HS-5 (cell line): ENCODE data around the gene LHPP.

Experiments
- DNase-seq: peaks from one replicate; pipeline ENCODE4 v3.0.0-alpha.2; 2012; ENCODE audit warnings: low read depth

The LHPP gene

GRCh38 chr10:124625831-124626238 is 164.2 kb downstream of the LHPP start:
- no peak for DNase-seq

- DNase-seq, result no peak
These were observed 165.2 kb downstream of the LHPP start for GRCh38 chr10:124626759-124627380.

- no peak for DNase-seq
These were observed 166.4 kb downstream of the LHPP start for GRCh38 chr10:124627866-124628675.

- DNase-seq, result no peak
These were observed 167.0 kb downstream of the LHPP start for GRCh38 chr10:124628676-124629021.

- no peak for DNase-seq
These were observed 167.8 kb downstream of the LHPP start for GRCh38 chr10:124629415-124629814.

- no peak for DNase-seq
These were observed 168.2 kb downstream of the LHPP start for GRCh38 chr10:124629842-124630241.

- DNase-seq, result no peak
These were observed 168.9 kb downstream of the LHPP start for GRCh38 chr10:124630551-124630950.

- DNase-seq, result no peak
These were observed 170.5 kb downstream of the LHPP start for GRCh38 chr10:124632064-124632531.

GRCh38 chr10:124632566-124632965 is 170.9 kb downstream of the LHPP start:
- DNase-seq, result no peak

- no peak for DNase-seq
These were observed 174.8 kb downstream of the LHPP start for GRCh38 chr10:124636271-124636995.

- no peak for DNase-seq
These were observed 175.6 kb downstream of the LHPP start for GRCh38 chr10:124637091-124637700.

- no peak for DNase-seq
These were observed 176.1 kb downstream of the LHPP start for GRCh38 chr10:124637746-124638145.

- no peak for DNase-seq
These were observed 177.6 kb downstream of the LHPP start for GRCh38 chr10:124639206-124639605.

- DNase-seq, result no peak
These were observed 178.0 kb downstream of the LHPP start for GRCh38 chr10:124639646-124640045.

GRCh38 chr10:124640056-124640455 is 178.4 kb downstream of the LHPP start:
- DNase-seq, result no peak

GRCh38 chr10:124640538-124641231 is 179.1 kb downstream of the LHPP start:
- DNase-seq, result no peak

- no peak for DNase-seq
These were observed 179.9 kb downstream of the LHPP start for GRCh38 chr10:124641282-124642087.

GRCh38 chr10:124642088-124642710 is 180.6 kb downstream of the LHPP start:
- DNase-seq, result no peak

GRCh38 chr10:124643330-124644009 is 181.8 kb downstream of the LHPP start:
- DNase-seq, result no peak

- no peak for DNase-seq
These were observed 182.6 kb downstream of the LHPP start for GRCh38 chr10:124644236-124644635.
